ENCODE measurements around the gene DPP10.

DNA sequence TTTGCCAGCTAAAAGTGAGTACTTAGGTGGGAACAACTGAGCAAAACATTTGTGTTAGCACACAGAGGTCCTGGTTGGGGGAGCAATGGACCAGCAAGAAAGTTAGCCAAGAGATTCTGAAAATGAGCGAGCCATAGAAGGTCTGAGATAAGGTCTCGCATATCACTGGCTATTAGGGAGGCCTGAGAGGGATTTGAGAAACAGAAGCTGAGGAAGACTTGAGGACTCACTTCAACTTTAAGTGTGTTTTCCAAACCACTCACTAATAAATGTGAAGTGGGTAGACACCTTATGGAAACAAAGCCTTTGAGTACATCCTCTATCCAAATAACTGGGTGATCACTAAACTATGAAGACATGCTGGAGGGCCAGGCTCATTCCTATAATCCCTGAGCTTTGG lies 958.5 kb downstream of the DPP10 start:
- TF ChIP-seq HDGF (IDR thresholded peaks at IDR 0.05; ENCODE audit: borderline replicate concordance) (no peak), NFRKB (IDR thresholded peaks at IDR 0.05) (no peak), ELF4 (IDR thresholded peaks at IDR 0.05) (no peak), ARNT (IDR thresholded peaks at IDR 0.05) (no peak), FOXK2 (IDR thresholded peaks at IDR 0.05) (no peak), SUZ12 (IDR thresholded peaks at IDR 0.05) (no peak), BHLHE40 (IDR thresholded peaks at IDR 0.05; ENCODE audit: borderline replicate concordance) (no peak), TARDBP (IDR thresholded peaks at IDR 0.05) (no peak)
- TF ChIP-seq, protein P1, sequence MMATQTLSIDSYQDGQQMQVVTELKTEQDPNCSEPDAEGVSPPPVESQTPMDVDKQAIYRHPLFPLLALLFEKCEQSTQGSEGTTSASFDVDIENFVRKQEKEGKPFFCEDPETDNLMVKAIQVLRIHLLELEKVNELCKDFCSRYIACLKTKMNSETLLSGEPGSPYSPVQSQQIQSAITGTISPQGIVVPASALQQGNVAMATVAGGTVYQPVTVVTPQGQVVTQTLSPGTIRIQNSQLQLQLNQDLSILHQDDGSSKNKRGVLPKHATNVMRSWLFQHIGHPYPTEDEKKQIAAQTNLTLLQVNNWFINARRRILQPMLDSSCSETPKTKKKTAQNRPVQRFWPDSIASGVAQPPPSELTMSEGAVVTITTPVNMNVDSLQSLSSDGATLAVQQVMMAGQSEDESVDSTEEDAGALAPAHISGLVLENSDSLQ (IDR thresholded peaks at IDR 0.05) = no peak
